K562 (cell line): ENCODE data around the gene MAN1B1. TPM values are rescaled to one million over a fixed set of nuclear protein-coding genes. Genes with fewer than 3 reads are reported as not detected.

Experiments
- ATF3 ChIP-seq, 2 experiments: fragments of 450-650 bp in 1 of 2; sonication (generic) in 1 of 2; formaldehyde crosslinking in 1 of 2; IDR thresholded peaks in 1 of 2; conservative IDR thresholded peaks in 1 of 2; 2 replicates each; pipeline versions ENCODE4 v1.6.1 to v1.8.1; 2016 to 2023; ENCODE audit warnings: mild to moderate bottlenecking in 2 of 2, moderate library complexity in 2 of 2, inconsistent platforms in 1 of 2, missing genetic modification reagents in 1 of 2
- CEBPG ChIP-seq, 3 experiments: fragments of 200-800 bp in 1 of 3; sonication (Bioruptor generic) in 1 of 3; sonication (generic) in 1 of 3; formaldehyde crosslinking in 1 of 3; IDR thresholded peaks in 2 of 3; conservative IDR thresholded peaks in 1 of 3; 2 replicates each; pipeline versions ENCODE4 v1.6.1 to v1.8.0; 2016 to 2022; ENCODE audit warnings: missing compliant biosample characterization in 2 of 3, missing genetic modification characterization in 2 of 3, mild to moderate bottlenecking in 1 of 3, missing genetic modification reagents in 1 of 3
- ELF4 ChIP-seq: fragments of 450-650 bp; formaldehyde crosslinking; IDR thresholded peaks from 2 replicates; pipeline ENCODE4 v1.4.0; 2022; ENCODE audit warnings: missing genetic modification characterization
- GABPB1 ChIP-seq: sonication (generic); formaldehyde crosslinking; IDR thresholded peaks from 2 replicates; pipeline ENCODE4 v1.8.0; 2022; ENCODE audit warnings: mild to moderate bottlenecking, missing genetic modification reagents
- HMGN3 ChIP-seq: IDR thresholded peaks from 2 replicates; pipeline ENCODE4 v1.6.1; 2011; ENCODE audit warnings: borderline replicate concordance, low read depth, mild to moderate bottlenecking, mixed read lengths, low read length; ENCODE audit not compliant: insufficient read length; ENCODE audit errors: extremely low read depth
- KDM1A ChIP-seq, 2 experiments: fragments of 450-650 bp; IDR thresholded peaks; 2 replicates each; pipeline ENCODE4 v1.6.1; 2016; ENCODE audit warnings: mild to moderate bottlenecking in 2 of 2
- KHSRP ChIP-seq: fragments of 450-650 bp; IDR thresholded peaks from 2 replicates; pipeline ENCODE4 v1.6.1; 2017
- NFIC ChIP-seq: fragments of 450-650 bp; IDR thresholded peaks from 2 replicates; pipeline ENCODE4 v1.6.1; 2017; ENCODE audit warnings: mild to moderate bottlenecking, inconsistent platforms
- NKRF ChIP-seq: fragments of 450-650 bp; IDR thresholded peaks from 2 replicates; pipeline ENCODE4 v1.6.1; 2016; ENCODE audit warnings: borderline replicate concordance
- STAG1 ChIP-seq: sonication (generic); formaldehyde crosslinking; IDR thresholded peaks from 2 replicates; pipeline ENCODE4 v1.5.0; 2020; ENCODE audit warnings: missing genetic modification reagents, borderline replicate concordance
- U2AF2 ChIP-seq: fragments of 200-400 bp; formaldehyde crosslinking; optimal IDR thresholded peaks from 2 replicates; pipeline ENCODE3; 2017; ENCODE audit warnings: low read depth, mild to moderate bottlenecking, low read length
- ZEB2 ChIP-seq: fragments of 450-650 bp; IDR thresholded peaks from 2 replicates; pipeline ENCODE4 v1.6.1; 2016
- ZNF224 ChIP-seq: sonication (generic); formaldehyde crosslinking; IDR thresholded peaks from 2 replicates; pipeline ENCODE4 v1.8.0; 2022; ENCODE audit warnings: mild to moderate bottlenecking, missing genetic modification reagents
- ZNF384 ChIP-seq: IDR thresholded peaks from 2 replicates; pipeline ENCODE4 v1.6.1; 2012; ENCODE audit warnings: low read depth, low read length, improper control_type of control experiment
- ZNF75A ChIP-seq: fragments of 450-650 bp; formaldehyde crosslinking; IDR thresholded peaks from 2 replicates; pipeline ENCODE4 v1.4.0; 2020; ENCODE audit warnings: mild to moderate bottlenecking
- polyA plus RNA-seq, 8 experiments: library from polyadenylated mRNA; depleted of rRNA in 4 of 8; stranded (reverse) in 5 of 8; unstranded in 3 of 8; fragments of >200 nt; fragmentation: Nextera tagmentation in 2 of 8; fragmentation: Illumina TruSeq in 1 of 8; extraction: Ambion mirVana in 2 of 8; extraction: Trizol in 1 of 8; gene quantifications; 2 replicates each; pipeline versions ENCODE4 v1.2.1 to v1.2.3, GENCODE V29; 2011 to 2014; ENCODE audit warnings: inconsistent platforms in 1 of 8, missing spikeins in 1 of 8
- total RNA-seq, 7 experiments: library from RNA; depleted of rRNA in 6 of 7; stranded (reverse); fragments of >200 nt in 6 of 7; fragmentation: Illumina TruSeq in 2 of 7; extraction: Trizol in 2 of 7; gene quantifications; 2 replicates each; pipeline versions ENCODE4 v1.2.1 to v1.2.3, GENCODE V29; 2011 to 2021; ENCODE audit warnings: low replicate concordance in 1 of 7
- TF ChIP-seq, protein P1 (sequence below), 3 experiments: fragments of 200-800 bp in 1 of 3; fragments of 250-450 bp in 1 of 3; fragments of 450-650 bp in 1 of 3; sonication (Bioruptor Pico) in 1 of 3; sonication (Bioruptor generic) in 1 of 3; formaldehyde crosslinking in 1 of 3; IDR thresholded peaks; 2 replicates each; pipeline versions ENCODE4 v1.6.1 to v1.8.0; 2016 to 2022; ENCODE audit warnings: mild to moderate bottlenecking in 2 of 3, missing genetic modification characterization in 2 of 3, missing compliant biosample characterization in 1 of 3, moderate library complexity in 1 of 3
- TF ChIP-seq, protein P2 (sequence below): conservative IDR thresholded peaks from 2 replicates; pipeline ENCODE4 v1.6.1; 2011; ENCODE audit warnings: low read depth, mild to moderate bottlenecking, low read length; ENCODE audit not compliant: control insufficient read depth
- TF ChIP-seq, protein P3 (sequence below): fragments of 450-650 bp; formaldehyde crosslinking; IDR thresholded peaks from 2 replicates; pipeline ENCODE4 v1.4.0; 2022; ENCODE audit warnings: mild to moderate bottlenecking, moderate library complexity

MAN1B1 gene
- total and polyA plus RNA-seq, 9 of the 15 experiments (the other 6 are each of a cell fraction or from before 2014, with no cell fraction given): 0.55 to 36.6 (median 27.3) TPM

DNA sequence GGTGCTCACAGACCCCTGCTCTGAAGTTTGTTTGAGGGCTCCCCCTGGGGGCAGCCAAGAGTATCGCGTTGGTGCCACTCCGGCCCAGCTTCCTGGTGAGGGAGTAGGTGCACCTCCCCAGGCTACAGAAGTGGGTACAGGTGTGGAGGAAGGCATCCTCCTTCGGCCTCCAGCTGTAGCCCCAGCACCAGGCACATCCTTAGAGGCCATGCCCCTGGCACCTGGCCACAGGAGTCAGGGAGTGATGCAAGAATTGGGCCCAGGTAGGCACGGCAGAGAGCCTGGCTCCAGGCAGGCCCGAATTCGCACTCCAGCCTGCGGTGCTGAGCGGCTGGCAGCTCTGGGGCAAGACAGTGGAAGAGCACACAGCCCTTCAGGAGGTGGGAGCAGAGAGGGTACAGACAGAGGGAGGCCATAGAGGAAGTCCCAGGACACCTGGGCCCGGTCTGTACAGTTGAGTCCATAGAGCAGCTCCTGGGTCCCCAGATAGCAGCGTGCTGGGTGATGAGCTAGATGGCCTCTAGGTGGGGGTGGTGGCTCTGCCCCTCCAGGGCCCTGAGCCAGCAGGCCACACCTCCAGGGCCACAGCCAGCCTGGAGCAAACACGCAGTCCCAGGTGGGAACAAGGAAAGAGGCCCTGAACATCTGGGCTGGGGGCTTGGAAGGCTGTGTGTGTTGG is 18.8 kb upstream of the MAN1B1 start (continued):
- TF ChIP-seq STAG1 (CRISPR knock-in tag) (no peak), ZEB2 (0 out of 2 replicates have a peak, but pooled peaks have one; percentile 59), CEBPG (CRISPR knock-in tag; IDR thresholded peaks at IDR 0.05) (peak; percentile 79), CEBPG (tag; conservative IDR thresholded peaks at IDR 0.05 in 1 of 2, IDR thresholded peaks at IDR 0.05 in 1 of 2) (no peak), KDM1A (IDR thresholded peaks at IDR 0.05) (no peak), HMGN3 (no peak), ZNF384 (0 out of 2 replicates have a peak, but pooled peaks have one; percentile 83), ATF3 (IDR thresholded peaks at IDR 0.05) (peak; percentile 54; the same call in 1 of the 2 replicates), ATF3 (CRISPR knock-in tag; conservative IDR thresholded peaks at IDR 0.05) (no peak), ZNF224 (CRISPR knock-in tag) (no peak), GABPB1 (CRISPR knock-in tag) (peak; percentile 69), U2AF2 (no peak), NFIC (peak; percentile 52), KHSRP (no peak), NKRF (no peak), ZNF75A (CRISPR knock-in tag) (no peak), ELF4 (CRISPR knock-in tag) (no peak)
- TF ChIP-seq, protein P1, sequence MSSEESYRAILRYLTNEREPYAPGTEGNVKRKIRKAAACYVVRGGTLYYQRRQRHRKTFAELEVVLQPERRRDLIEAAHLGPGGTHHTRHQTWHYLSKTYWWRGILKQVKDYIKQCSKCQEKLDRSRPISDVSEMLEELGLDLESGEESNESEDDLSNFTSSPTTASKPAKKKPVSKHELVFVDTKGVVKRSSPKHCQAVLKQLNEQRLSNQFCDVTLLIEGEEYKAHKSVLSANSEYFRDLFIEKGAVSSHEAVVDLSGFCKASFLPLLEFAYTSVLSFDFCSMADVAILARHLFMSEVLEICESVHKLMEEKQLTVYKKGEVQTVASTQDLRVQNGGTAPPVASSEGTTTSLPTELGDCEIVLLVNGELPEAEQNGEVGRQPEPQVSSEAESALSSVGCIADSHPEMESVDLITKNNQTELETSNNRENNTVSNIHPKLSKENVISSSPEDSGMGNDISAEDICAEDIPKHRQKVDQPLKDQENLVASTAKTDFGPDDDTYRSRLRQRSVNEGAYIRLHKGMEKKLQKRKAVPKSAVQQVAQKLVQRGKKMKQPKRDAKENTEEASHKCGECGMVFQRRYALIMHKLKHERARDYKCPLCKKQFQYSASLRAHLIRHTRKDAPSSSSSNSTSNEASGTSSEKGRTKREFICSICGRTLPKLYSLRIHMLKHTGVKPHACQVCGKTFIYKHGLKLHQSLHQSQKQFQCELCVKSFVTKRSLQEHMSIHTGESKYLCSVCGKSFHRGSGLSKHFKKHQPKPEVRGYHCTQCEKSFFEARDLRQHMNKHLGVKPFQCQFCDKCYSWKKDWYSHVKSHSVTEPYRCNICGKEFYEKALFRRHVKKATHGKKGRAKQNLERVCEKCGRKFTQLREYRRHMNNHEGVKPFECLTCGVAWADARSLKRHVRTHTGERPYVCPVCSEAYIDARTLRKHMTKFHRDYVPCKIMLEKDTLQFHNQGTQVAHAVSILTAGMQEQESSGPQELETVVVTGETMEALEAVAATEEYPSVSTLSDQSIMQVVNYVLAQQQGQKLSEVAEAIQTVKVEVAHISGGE (CRISPR knock-in tag; IDR thresholded peaks at IDR 0.05): no peak
- TF ChIP-seq, protein P2, sequence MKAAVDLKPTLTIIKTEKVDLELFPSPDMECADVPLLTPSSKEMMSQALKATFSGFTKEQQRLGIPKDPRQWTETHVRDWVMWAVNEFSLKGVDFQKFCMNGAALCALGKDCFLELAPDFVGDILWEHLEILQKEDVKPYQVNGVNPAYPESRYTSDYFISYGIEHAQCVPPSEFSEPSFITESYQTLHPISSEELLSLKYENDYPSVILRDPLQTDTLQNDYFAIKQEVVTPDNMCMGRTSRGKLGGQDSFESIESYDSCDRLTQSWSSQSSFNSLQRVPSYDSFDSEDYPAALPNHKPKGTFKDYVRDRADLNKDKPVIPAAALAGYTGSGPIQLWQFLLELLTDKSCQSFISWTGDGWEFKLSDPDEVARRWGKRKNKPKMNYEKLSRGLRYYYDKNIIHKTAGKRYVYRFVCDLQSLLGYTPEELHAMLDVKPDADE: 0 out of 2 replicates have a peak, but pooled peaks have one; percentile 29
- TF ChIP-seq, protein P3, sequence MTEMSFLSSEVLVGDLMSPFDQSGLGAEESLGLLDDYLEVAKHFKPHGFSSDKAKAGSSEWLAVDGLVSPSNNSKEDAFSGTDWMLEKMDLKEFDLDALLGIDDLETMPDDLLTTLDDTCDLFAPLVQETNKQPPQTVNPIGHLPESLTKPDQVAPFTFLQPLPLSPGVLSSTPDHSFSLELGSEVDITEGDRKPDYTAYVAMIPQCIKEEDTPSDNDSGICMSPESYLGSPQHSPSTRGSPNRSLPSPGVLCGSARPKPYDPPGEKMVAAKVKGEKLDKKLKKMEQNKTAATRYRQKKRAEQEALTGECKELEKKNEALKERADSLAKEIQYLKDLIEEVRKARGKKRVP: no peak
